Peyer's patch (tissue), 4 donors: ENCODE measurements around the gene CBARP. TPM values are rescaled to one million over a fixed set of nuclear protein-coding genes. Genes with fewer than 3 reads are reported as not detected.

Experiments
- DNase-seq, 3 donors: peaks; one replicate each; pipeline ENCODE4 v3.0.0-alpha.2; 2017 to 2019
- H3K27ac ChIP-seq, 4 donors: fragments of 200-600 bp; sonication (generic); one replicate each; pipeline ENCODE4 v1.5.1; 2016 to 2019
- H3K27me3 ChIP-seq, 2 donors: fragments of 200-600 bp; sonication (generic); one replicate each; pipeline ENCODE4 v1.5.1; 2019
- H3K36me3 ChIP-seq, 3 donors: fragments of 200-600 bp; sonication (generic); one replicate each; pipeline ENCODE4 v1.5.1; 2016 to 2019
- H3K4me1 ChIP-seq, 4 donors: fragments of 200-600 bp; sonication (generic); one replicate each; pipeline ENCODE4 v1.5.1; 2016 to 2019
- H3K4me3 ChIP-seq, 4 donors: fragments of 200-600 bp; sonication (generic); 1 replicate in 3 of 4; 2 replicates in 1 of 4; pipeline ENCODE4 v1.5.1; 2016 to 2019; ENCODE audit warnings: mild to moderate bottlenecking in 1 of 4
- H3K9me3 ChIP-seq, 4 donors: fragments of 200-600 bp; sonication (generic); one replicate each; pipeline ENCODE4 v1.5.1; 2016 to 2019; ENCODE audit warnings: mild to moderate bottlenecking in 1 of 4
- POLR2A ChIP-seq, 2 donors: fragments of 450-650 bp; IDR thresholded peaks; one replicate each; pipeline ENCODE4 v1.5.1; 2017; ENCODE audit warnings: antibody characterized with exemption in 2 of 2, mild to moderate bottlenecking in 2 of 2, moderate library complexity in 2 of 2
- total RNA-seq, 4 donors: library from RNA; depleted of rRNA; stranded (reverse); fragments of >200 nt; gene quantifications; one replicate each; pipeline ENCODE4 v1.1.0, GENCODE V29; 2016
- TF ChIP-seq, protein P1 (sequence below), 6 experiments: fragments of 450-650 bp in 4 of 6; fragments of 200-600 bp in 2 of 6; sonication (generic) in 1 of 6; IDR thresholded peaks; one replicate each; pipeline ENCODE4 v1.5.1; 2017 to 2019; ENCODE audit warnings: antibody characterized with exemption in 6 of 6, mild to moderate bottlenecking in 3 of 6, moderate library complexity in 1 of 6

The CBARP gene
- total RNA-seq, 4 donors from 2014 or later: 1.9 TPM; not detected in 3

DNA sequence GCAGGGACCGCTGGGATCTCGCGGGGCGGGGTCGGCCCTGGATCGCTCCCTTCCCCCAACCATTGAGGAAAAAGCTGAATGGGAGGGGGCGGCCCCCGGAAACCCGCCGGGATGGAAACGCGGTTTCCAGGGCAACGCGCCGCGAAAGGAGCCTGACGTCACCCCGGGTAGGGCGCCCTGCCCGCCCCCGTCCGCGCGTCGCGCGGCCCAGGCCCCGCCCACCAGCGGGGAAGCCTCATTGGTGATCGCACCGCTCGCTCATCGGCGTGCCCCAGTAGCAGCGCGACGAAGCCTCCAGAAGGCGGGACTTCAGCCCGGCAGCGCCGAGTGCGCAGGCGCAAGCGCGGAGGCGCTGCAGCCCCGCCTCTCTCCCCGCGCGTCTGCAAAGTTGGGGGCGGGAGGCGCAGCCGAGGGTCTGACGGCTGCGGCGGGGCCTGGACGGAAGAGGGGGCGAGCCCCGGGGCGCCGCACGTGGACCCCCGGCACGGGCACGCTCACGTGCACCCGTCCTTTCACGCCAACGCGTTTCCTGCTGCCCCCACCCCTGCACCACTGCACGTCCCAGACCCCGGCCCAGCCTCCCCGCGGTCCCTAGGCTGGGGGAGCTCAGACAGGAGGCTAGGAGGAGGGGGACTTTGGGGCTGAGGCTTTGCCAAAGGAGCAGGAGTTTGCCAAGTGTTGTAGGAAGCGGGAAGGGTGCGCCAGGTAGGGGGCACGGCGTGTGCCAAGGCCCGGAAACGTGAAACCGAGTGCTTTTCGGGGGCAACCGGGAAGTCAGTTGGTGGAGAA is 23.1 kb upstream of the CBARP start:
- Histone ChIP-seq H3K36me3 (peaks cover 0 to 23% (median 0%) of the 10 kb centered on the region in 3 donors), H3K4me1 (peaks cover 13 to 84% (median 64%) of the 10 kb centered on the region in 4 donors), H3K4me3 (peak overlapping the region; percentile 53 to 76 (median 64)), H3K27ac (peak overlapping the region; percentile 98 to 100 (median 99)), H3K27me3 (no peaks in the 10 kb centered on the region), H3K9me3 (no peaks in the 10 kb centered on the region)
- peak; percentile 95 to 98 (median 97) for DNase-seq
- peak; percentile 37 to 87 for TF ChIP-seq POLR2A (IDR thresholded peaks at IDR 0.05)
- TF ChIP-seq, protein P1, sequence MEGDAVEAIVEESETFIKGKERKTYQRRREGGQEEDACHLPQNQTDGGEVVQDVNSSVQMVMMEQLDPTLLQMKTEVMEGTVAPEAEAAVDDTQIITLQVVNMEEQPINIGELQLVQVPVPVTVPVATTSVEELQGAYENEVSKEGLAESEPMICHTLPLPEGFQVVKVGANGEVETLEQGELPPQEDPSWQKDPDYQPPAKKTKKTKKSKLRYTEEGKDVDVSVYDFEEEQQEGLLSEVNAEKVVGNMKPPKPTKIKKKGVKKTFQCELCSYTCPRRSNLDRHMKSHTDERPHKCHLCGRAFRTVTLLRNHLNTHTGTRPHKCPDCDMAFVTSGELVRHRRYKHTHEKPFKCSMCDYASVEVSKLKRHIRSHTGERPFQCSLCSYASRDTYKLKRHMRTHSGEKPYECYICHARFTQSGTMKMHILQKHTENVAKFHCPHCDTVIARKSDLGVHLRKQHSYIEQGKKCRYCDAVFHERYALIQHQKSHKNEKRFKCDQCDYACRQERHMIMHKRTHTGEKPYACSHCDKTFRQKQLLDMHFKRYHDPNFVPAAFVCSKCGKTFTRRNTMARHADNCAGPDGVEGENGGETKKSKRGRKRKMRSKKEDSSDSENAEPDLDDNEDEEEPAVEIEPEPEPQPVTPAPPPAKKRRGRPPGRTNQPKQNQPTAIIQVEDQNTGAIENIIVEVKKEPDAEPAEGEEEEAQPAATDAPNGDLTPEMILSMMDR (IDR thresholded peaks at IDR 0.05): peak in 1 of 6 experiments; percentile 4

DNA sequence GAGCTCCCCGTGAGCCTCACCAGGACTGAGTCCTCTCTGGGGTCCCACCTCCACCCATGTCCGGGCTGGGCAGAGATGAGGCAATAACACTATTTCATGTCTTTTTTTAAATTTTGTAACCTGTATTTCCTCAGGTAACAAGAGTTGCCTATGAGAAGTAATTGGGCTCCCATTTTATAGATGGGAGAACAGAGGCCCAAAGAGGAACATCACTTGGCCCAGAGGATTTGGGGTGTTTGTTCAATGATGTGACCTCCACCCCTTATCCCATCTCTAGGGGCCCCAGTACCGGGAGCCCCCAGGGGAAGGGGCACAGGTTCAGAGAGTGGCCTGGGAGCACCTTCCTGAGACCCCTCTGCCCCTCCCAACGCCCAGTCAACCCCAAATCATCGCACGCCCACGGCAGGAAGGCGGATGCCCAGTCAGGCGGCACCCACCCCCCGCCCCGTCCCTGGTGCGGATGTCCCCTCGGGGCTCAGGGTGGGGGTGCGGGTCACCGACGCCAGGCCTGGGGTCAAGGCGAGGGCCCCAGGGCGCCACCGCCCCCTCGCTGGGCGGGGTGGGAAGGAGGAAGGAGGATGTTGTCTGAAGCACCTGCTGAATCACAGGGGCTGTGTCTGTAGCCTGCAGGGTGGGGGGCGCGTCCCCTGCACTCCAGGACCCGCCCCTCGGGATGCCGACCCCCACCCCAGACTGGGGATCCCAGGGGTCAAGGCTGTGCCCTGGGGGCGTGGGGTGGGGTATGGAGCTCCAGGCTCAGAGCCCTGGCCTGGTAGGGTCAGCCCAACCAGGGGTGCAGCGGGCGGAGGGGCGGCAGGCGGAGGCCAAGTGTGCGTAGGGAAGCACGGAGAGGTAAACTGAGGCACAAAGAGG is 22.3 kb upstream of the CBARP start:
- H3K4me1 ChIP-seq: peaks cover 11 to 84% (median 63%) of the 10 kb centered on the region in 4 donors
- DNase-seq: peak; percentile 72 to 84 (median 74)

GRCh38 chr19:1259206-1259875 is 21.5 kb upstream of the CBARP start:
- peak; percentile 89 to 94 (median 90) for DNase-seq
- Histone ChIP-seq H3K36me3 (peaks cover 0 to 39% (median 0%) of the 10 kb centered on the region in 3 donors), H3K4me3 (peak overlapping the region; percentile 20 to 76 (median 44)), H3K9me3 (no peaks in the 10 kb centered on the region), H3K27me3 (no peaks in the 10 kb centered on the region), H3K4me1 (peaks cover 11 to 84% (median 62%) of the 10 kb centered on the region in 4 donors), H3K27ac (peak overlapping the region; percentile 98 to 100 (median 99))
- TF ChIP-seq, protein P1 (IDR thresholded peaks at IDR 0.05): no peak
- peak; percentile 71 to 85 for TF ChIP-seq POLR2A (IDR thresholded peaks at IDR 0.05)

More for the DNA sequence above, 22.3 kb upstream of the CBARP start:
- H3K4me3 ChIP-seq: peak overlapping the region; percentile 48 to 76 (median 60)
- peaks cover 0 to 31% (median 0%) of the 10 kb centered on the region in 3 donors for H3K36me3 ChIP-seq
- no peak for TF ChIP-seq POLR2A (IDR thresholded peaks at IDR 0.05)
- TF ChIP-seq, protein P1 (IDR thresholded peaks at IDR 0.05): no peak
- peak overlapping the region; percentile 98 to 100 (median 99) for H3K27ac ChIP-seq
- no peaks in the 10 kb centered on the region for H3K27me3 ChIP-seq
- no peaks in the 10 kb centered on the region for H3K9me3 ChIP-seq

DNA sequence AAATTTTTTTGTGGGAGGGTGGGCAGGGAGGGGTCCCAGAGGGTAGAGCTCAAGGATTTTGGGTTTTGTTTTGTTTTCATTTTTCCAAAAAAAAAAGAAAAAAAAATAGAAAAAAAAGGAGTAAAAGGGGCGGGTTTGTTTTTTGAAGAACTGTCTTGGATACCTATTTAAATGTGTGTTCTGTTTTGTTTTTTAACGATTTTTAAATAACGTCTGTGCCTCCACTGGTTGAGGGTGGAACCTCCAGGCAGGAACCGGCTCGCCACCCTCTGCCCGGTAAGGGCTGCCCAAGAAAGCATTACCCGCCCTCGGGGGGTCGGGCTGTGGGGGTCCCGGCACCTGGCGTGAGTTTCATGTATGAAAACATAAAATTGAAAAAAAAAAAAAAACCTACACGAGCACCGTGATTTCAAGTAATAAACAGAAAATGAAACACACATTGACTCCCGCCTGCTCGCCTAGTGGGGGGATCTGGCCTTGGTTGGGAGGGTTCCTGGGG is 21.0 kb upstream of the CBARP start:
- peak in 1 of 3 donors; percentile 65 for DNase-seq
- TF ChIP-seq POLR2A (IDR thresholded peaks at IDR 0.05): no peak
- TF ChIP-seq, protein P1 (IDR thresholded peaks at IDR 0.05): peak in 2 of 6 experiments; percentile 7 to 8
- H3K9me3 ChIP-seq: no peaks in the 10 kb centered on the region
- no peaks in the 10 kb centered on the region for H3K27me3 ChIP-seq
- H3K4me3 ChIP-seq: peak overlapping the region; percentile 20 to 76 (median 44)
- peaks cover 17 to 90% (median 63%) of the 10 kb centered on the region in 4 donors for H3K4me1 ChIP-seq
- H3K27ac ChIP-seq: peak overlapping the region; percentile 98 to 100 (median 99)
- H3K36me3 ChIP-seq: peaks cover 0 to 44% (median 0%) of the 10 kb centered on the region in 3 donors

- Histone ChIP-seq H3K4me1 (peaks cover 18 to 92% (median 63%) of the 10 kb centered on the region in 4 donors), H3K9me3 (no peaks in the 10 kb centered on the region), H3K4me3 (no peak overlapping the region), H3K27me3 (no peaks in the 10 kb centered on the region), H3K27ac (peak overlapping the region; percentile 98 to 100 (median 99)), H3K36me3 (peaks cover 0 to 47% (median 0%) of the 10 kb centered on the region in 3 donors)
- TF ChIP-seq, protein P1 (IDR thresholded peaks at IDR 0.05): no peak
- no peak for TF ChIP-seq POLR2A (IDR thresholded peaks at IDR 0.05)
- DNase-seq: no peak
Observed at GRCh38 chr19:1258163-1258492, 20.3 kb upstream of the CBARP start.
